IMR-90 (cell line): ENCODE data around the gene MED12L. TPM values are rescaled to one million over a fixed set of nuclear protein-coding genes. Genes with fewer than 3 reads are reported as not detected.

ENCODE experiments used
- ATAC-seq: fragments of 200-7000 bp; cut with Tn5 transposase; 2 replicates; pipeline ENCODE4 v1.9.1; 2020; ENCODE audit warnings: low read depth, mild to moderate bottlenecking, moderate library complexity
- BruUV-seq: library from RNA; stranded (reverse); fragments of 400-500 nt; replicated peaks from 2 replicates; lab custom pipeline; 2021; lab: Mats Ljungman, UMichigan
- CTCF ChIA-PET: fragments of 300-600 bp; formaldehyde crosslinking; extraction: SDS; loops from one replicate; lab custom pipeline; 2021; ENCODE audit warnings: antibody characterized with exemption; lab: Yijun Ruan, JAX
- POLR2A ChIA-PET: fragments of 300-600 bp; sonication (Branson Sonifier 250); formaldehyde crosslinking; loops from one replicate; lab custom pipeline; 2022; ENCODE audit warnings: antibody characterized with exemption; ENCODE audit not compliant: unreplicated experiment; lab: Charles Lee
- DNase-seq: peaks from one replicate; pipeline ENCODE4 v3.0.0; 2013
- H2AFZ ChIP-seq: replicated peaks from 2 replicates; pipeline ENCODE3; 2013; ENCODE audit warnings: low read length, mild to moderate bottlenecking; ENCODE audit not compliant: poor library complexity
- H2AK5ac ChIP-seq: 2 replicates; pipeline ENCODE4 v1.6.1; 2013; ENCODE audit warnings: low read depth, low read length, inconsistent platforms
- H2AK9ac ChIP-seq: replicated peaks from 2 replicates; pipeline ENCODE3; 2013; ENCODE audit warnings: mild to moderate bottlenecking, low read depth, low read length, moderate library complexity; ENCODE audit not compliant: poor library complexity
- H2BK120ac ChIP-seq: 2 replicates; pipeline ENCODE4 v1.6.1; 2013; ENCODE audit warnings: low read depth, low read length, inconsistent platforms
- H2BK15ac ChIP-seq: 3 replicates; pipeline ENCODE4 v1.6.1; 2013; ENCODE audit warnings: low read depth, low read length, inconsistent platforms
- H2BK20ac ChIP-seq: 2 replicates; pipeline ENCODE4 v1.6.1; 2013; ENCODE audit warnings: low read depth, mild to moderate bottlenecking, inconsistent platforms, low read length, moderate library complexity
- H2BK5ac ChIP-seq: 2 replicates; pipeline ENCODE4 v1.6.1; 2013; ENCODE audit warnings: mild to moderate bottlenecking, low read depth, low read length, inconsistent platforms; ENCODE audit not compliant: poor library complexity, severe bottlenecking
- H3K14ac ChIP-seq: replicated peaks from 2 replicates; pipeline ENCODE4 v1.6.1; 2013; ENCODE audit warnings: low read depth, low read length, inconsistent platforms
- H3K18ac ChIP-seq: 2 replicates; pipeline ENCODE4 v1.6.1; 2013; ENCODE audit warnings: low read depth, low read length, control low read depth
- H3K23ac ChIP-seq: 2 replicates; pipeline ENCODE4 v1.6.1; 2013; ENCODE audit warnings: low read depth, low read length, inconsistent platforms
- H3K27ac ChIP-seq: 2 replicates; pipeline ENCODE4 v1.5.1; 2013; ENCODE audit warnings: mild to moderate bottlenecking, control low read depth, low read length; ENCODE audit not compliant: insufficient read depth
- H3K27me3 ChIP-seq: 2 replicates; pipeline ENCODE4 v1.6.1; 2013; ENCODE audit warnings: low read length; ENCODE audit not compliant: control insufficient read depth, insufficient read depth
- H3K36me3 ChIP-seq: 2 replicates; pipeline ENCODE4 v1.6.1; 2013; ENCODE audit warnings: low read length, mixed read lengths; ENCODE audit not compliant: control insufficient read depth, insufficient read depth
- H3K4ac ChIP-seq: 2 replicates; pipeline ENCODE4 v1.6.1; 2013; ENCODE audit warnings: low read depth, low read length, inconsistent platforms
- H3K4me1 ChIP-seq: 2 replicates; pipeline ENCODE4 v1.6.1; 2013; ENCODE audit warnings: low read length, mixed read lengths; ENCODE audit not compliant: control insufficient read depth, insufficient read depth
- H3K4me2 ChIP-seq: 2 replicates; pipeline ENCODE4 v1.6.1; 2013; ENCODE audit warnings: low read depth, mild to moderate bottlenecking, control low read depth, low read length, moderate library complexity
- H3K4me3 ChIP-seq: 2 replicates; pipeline ENCODE4 v1.5.1; 2013; ENCODE audit warnings: low read depth, mild to moderate bottlenecking, control low read depth, low read length, moderate library complexity; ENCODE audit not compliant: insufficient read depth
- H3K56ac ChIP-seq: 2 replicates; pipeline ENCODE4 v1.6.1; 2013; ENCODE audit warnings: low read length, inconsistent platforms; ENCODE audit not compliant: insufficient read depth; ENCODE audit errors: extremely low read depth
- H3K79me1 ChIP-seq, 2 experiments: 2 replicates each; pipeline ENCODE4 v1.6.1; 2013; ENCODE audit warnings: low read length in 2 of 2, inconsistent platforms in 1 of 2, low read depth in 1 of 2
- H3K9ac ChIP-seq: 2 replicates; pipeline ENCODE4 v1.6.1; 2013; ENCODE audit warnings: low read depth, low read length, control low read depth
- H3K9me1 ChIP-seq: 2 replicates; pipeline ENCODE4 v1.6.1; 2013; ENCODE audit warnings: low read length, inconsistent platforms; ENCODE audit not compliant: insufficient read depth
- H3K9me3 ChIP-seq: 2 replicates; pipeline ENCODE4 v1.6.1; 2013; ENCODE audit warnings: low read length; ENCODE audit not compliant: control insufficient read depth, insufficient read depth
- H4K20me1 ChIP-seq: 2 replicates; pipeline ENCODE4 v1.6.1; 2013; ENCODE audit warnings: low read length, inconsistent platforms; ENCODE audit not compliant: insufficient read depth
- H4K5ac ChIP-seq: 2 replicates; pipeline ENCODE4 v1.6.1; 2013; ENCODE audit warnings: mild to moderate bottlenecking, low read depth, low read length, control low read depth
- H4K8ac ChIP-seq, 2 experiments: 2 replicates each; pipeline ENCODE4 v1.6.1; 2013; ENCODE audit warnings: low read depth in 2 of 2, low read length in 2 of 2, control low read depth in 1 of 2, inconsistent platforms in 1 of 2
- H4K91ac ChIP-seq: 2 replicates; pipeline ENCODE4 v1.6.1; 2013; ENCODE audit warnings: low read depth, low read length, inconsistent platforms; ENCODE audit not compliant: insufficient read depth
- CEBPB ChIP-seq: IDR thresholded peaks from 2 replicates; pipeline ENCODE4 v1.6.1; 2012; ENCODE audit warnings: low read depth, low read length, improper control_type of control experiment
- CHD1 ChIP-seq: IDR thresholded peaks from 2 replicates; pipeline ENCODE4 v1.6.1; 2012; ENCODE audit warnings: low read depth, low read length, improper control_type of control experiment
- CTCF ChIP-seq: conservative IDR thresholded peaks from 2 replicates; pipeline ENCODE4 v1.5.1; 2012; ENCODE audit warnings: mild to moderate bottlenecking, low read depth, low read length, improper control_type of control experiment
- ELK1 ChIP-seq: fragments of 150-350 bp; IDR thresholded peaks from 2 replicates; pipeline ENCODE4 v1.6.1; 2016; ENCODE audit warnings: low read depth, mild to moderate bottlenecking, low read length, moderate library complexity, borderline replicate concordance
- MAZ ChIP-seq: IDR thresholded peaks from 2 replicates; pipeline ENCODE4 v1.6.1; 2012; ENCODE audit warnings: low read depth, mild to moderate bottlenecking, low read length, improper control_type of control experiment, moderate library complexity, borderline replicate concordance
- MXI1 ChIP-seq: IDR thresholded peaks from 2 replicates; pipeline ENCODE4 v1.6.1; 2012; ENCODE audit warnings: low read depth, mild to moderate bottlenecking, low read length, moderate library complexity, borderline replicate concordance
- POLR2A ChIP-seq: IDR thresholded peaks from 2 replicates; pipeline ENCODE4 v1.6.1; 2012; ENCODE audit warnings: mild to moderate bottlenecking, low read depth, low read length
- SMC3 ChIP-seq: fragments of 150-350 bp; IDR thresholded peaks from 2 replicates; pipeline ENCODE4 v1.6.1; 2016; ENCODE audit warnings: low read depth, mild to moderate bottlenecking, antibody characterized with exemption, low read length, moderate library complexity
- dilution Hi-C: fragments of 300-500 bp; cut with HindIII; formaldehyde crosslinking; loops from one replicate; pipeline ENCODE4 v1.14.3; 2018; ENCODE audit warnings: low sequenced_read_pairs; ENCODE audit not compliant: unreplicated experiment
- in situ Hi-C: fragments of 300-500 bp; cut with MboI; formaldehyde crosslinking; loops from 3 replicates; pipeline ENCODE4 v1.14.3; 2019; ENCODE audit warnings: low sequenced_read_pairs, inconsistent platforms, mixed read lengths
- intact Hi-C: fragments of 100-400 bp; cut with micrococcal nuclease; formaldehyde crosslinking; loops from 2 replicates; pipeline ENCODE4 v1.10.0; 2022
- polyA plus RNA-seq, 3 experiments: library from polyadenylated mRNA; depleted of rRNA; stranded (reverse); fragments of >200 nt; gene quantifications; 2 replicates each; pipeline ENCODE4 v1.2.3, GENCODE V29; 2012; ENCODE audit warnings: low replicate concordance in 1 of 3
- total RNA-seq: library from RNA; depleted of rRNA; stranded (reverse); fragments of >200 nt; gene quantifications from 2 replicates; pipeline ENCODE4 v1.2.3, GENCODE V29; 2012

The MED12L gene
- total and polyA plus RNA-seq, 2 of the 4 experiments (the other 2 are of a cell fraction): 0.05 to 0.18 TPM

- Histone ChIP-seq H3K4me1 (peaks cover 4% of the 10 kb centered on the region; the same call in 1 of the 2 replicates), H3K9me1 (peaks cover 3% of the 10 kb centered on the region; the same call in 1 of the 2 replicates), H2AK9ac (no peak overlapping the region), H4K20me1 (no peaks in the 10 kb centered on the region), H3K36me3 (no peaks in the 10 kb centered on the region), H3K23ac (no peak overlapping the region), H4K91ac (no peak overlapping the region), H2BK120ac (no peak overlapping the region), H3K4me3 (no peak overlapping the region), H3K79me1 (no peaks in the 10 kb centered on the region), H3K27me3 (no peaks in the 10 kb centered on the region), H3K56ac (no peak overlapping the region), H4K5ac (no peak overlapping the region), H2AFZ (no peak overlapping the region), H3K14ac (no peak overlapping the region), H3K4me2 (no peak overlapping the region), H2BK20ac (no peak overlapping the region), H2BK5ac (no peak overlapping the region), H4K8ac (no peak overlapping the region), H3K18ac (no peak overlapping the region), H2BK15ac (no peak overlapping the region), H3K9ac (no peak overlapping the region), H3K27ac (no peak overlapping the region), H3K9me3 (no peaks in the 10 kb centered on the region), H3K4ac (no peak overlapping the region), H2AK5ac (no peak overlapping the region)
- ATAC-seq (no peak), DNase-seq (no peak)
- BruUV-seq: no TSS peak
- ChIA-PET POLR2A (no interaction called here), CTCF (interaction anchor here (0.6 to 1.7 kb wide), 6 partner anchors 8 to 586 kb away, joined by 3 to 5 read pairs (median 3); no protein-coding TSS in a partner anchor)
- intact Hi-C loops (no loop called here), dilution Hi-C loops (no loop called here), in situ Hi-C loops (no loop called here)
- TF ChIP-seq ELK1: no peak
- TF ChIP-seq CTCF: no peak
- TF ChIP-seq CEBPB: no peak
- TF ChIP-seq CHD1: no peak
- TF ChIP-seq MXI1: no peak
- TF ChIP-seq POLR2A: no peak
- TF ChIP-seq MAZ: no peak
- no peak for TF ChIP-seq SMC3
These were observed 340.8 kb downstream of the MED12L start for GRCh38 chr3:151426341-151426657.
